Hepatic stellate cell (primary cell): ENCODE data around the gene BECN2.
"Not testable (repeated sequence)": the region's sequence is repeated elsewhere in the genome, so short reads cannot be mapped to it uniquely, and the experiment has no call there.

ENCODE experiments used
- DNase-seq: peaks from one replicate; pipeline ENCODE4 v3.0.0; 2011; ENCODE audit warnings: low spot score

Gene BECN2

DNA sequence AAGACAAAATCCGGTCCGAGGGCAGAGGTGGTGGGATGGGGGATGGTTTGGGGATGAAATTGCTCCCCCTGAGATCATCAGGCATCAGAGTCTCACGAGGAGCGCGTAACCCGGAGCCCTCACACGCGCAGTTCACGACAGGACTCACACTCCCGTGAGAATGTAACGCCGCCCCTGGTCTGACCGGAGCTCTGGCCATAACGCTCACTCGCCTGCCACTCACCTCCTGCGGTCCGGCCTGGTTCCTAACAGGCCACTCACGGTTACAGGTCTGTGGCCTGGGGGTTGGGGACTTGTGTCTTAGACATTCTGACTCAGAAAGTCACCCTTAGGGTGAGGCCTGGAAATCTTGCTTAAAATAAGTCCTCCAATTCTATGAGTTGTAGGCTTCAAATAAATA is 21.5 kb downstream of the BECN2 start:
- DNase-seq: no peak

- no peak for DNase-seq
Observed at GRCh38 chr1:241979926-241980325, 22.4 kb downstream of the BECN2 start.

DNA sequence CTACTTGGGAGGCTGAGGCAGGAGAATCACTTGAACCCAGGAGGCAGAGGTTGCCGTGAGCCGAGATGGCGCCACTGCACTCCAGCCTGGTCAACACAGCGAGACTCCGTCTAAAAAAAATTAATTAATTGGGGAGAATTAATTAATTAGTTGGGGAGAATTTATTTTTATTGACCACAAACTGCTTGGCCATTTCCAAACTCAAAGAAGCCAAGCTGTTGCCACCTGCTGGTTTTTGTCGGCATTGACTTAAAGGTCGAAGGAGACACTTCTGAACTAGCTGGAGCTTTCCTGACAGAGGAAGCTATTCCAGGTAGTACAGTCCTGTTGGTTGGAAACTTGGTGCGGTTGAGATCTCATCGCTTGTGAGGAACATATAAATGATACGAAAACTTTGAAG is 28.2 kb downstream of the BECN2 start:
- DNase-seq: peak; percentile 40

DNA sequence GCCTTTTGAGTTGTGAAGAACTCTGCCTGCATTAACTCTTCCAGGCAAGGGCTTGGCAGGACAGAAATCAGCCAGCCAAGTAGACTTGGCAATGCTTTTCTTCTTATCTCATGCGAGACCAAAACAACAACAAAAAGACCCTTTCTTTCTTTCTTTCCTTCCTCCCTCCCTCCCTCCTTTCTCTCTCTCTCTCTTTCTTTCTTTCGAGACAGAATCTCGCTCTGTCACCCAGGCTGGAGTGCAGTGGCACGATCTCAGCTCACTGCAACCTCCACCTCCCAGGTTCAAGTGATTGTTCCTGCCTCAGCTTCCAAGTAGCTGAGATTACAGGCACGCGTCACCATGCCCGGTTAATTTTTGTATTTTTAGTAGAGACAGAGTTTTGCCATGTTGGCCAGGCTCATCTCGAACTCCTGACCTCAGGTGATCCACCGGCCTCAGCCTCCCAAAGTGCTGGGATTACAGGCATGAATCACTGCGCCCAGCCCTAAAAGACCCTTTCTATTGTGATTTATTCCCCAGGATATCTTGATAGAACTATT is 30.9 kb downstream of the BECN2 start:
- DNase-seq: not testable (repeated sequence)

- DNase-seq: peak; percentile 79
Observed at GRCh38 chr1:241990040-241990439, 32.5 kb downstream of the BECN2 start.

DNA sequence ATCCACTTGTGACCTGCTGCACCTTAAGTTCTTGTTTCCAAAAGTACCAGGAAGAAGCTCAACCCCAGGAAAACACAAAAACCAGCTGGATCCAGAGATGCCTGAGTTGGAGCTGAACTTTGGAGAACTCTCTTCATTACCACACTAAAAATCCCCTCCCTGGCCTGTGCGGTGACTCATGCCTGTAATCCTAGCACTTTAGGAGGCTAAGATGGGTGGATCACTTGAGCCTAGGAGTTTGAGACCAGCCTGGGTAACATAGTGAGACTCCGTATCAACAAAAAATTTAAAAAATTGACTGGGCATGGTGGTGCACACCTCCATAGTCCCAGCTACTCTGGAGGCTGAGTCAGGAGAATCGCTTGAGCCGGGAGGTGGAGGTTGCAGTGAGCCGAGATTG is 35.2 kb downstream of the BECN2 start:
- DNase-seq: no peak

GRCh38 chr1:241994171-241994570 is 36.6 kb downstream of the BECN2 start:
- no peak for DNase-seq

GRCh38 chr1:241997401-241997998 is 39.9 kb downstream of the BECN2 start:
- DNase-seq: no peak

DNA sequence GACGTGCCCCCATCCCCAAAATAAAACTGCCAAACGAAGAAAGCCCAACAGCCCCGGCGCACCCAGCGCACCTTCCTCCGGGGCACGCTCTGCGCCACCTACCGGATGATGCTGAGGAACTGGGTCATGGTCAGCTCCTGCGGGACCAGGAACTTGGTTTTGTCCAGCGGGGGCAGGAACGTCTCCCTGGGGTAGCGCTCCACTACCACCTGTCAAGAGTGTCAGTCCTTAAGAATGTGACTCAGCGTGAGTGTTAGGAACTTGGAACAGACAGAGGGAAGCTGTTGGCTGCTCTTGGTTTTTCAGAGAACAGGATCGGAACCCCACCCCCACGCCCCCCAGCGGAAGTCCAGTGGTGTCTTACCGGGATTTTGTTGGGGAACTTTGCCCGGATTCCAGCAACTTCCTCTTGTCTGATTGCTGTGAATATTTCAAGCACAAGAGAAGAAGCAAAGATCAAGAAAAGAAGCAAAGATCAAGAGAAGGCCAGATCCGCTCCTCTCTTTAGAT is 40.9 kb downstream of the BECN2 start:
- DNase-seq: peak; percentile 78

DNA sequence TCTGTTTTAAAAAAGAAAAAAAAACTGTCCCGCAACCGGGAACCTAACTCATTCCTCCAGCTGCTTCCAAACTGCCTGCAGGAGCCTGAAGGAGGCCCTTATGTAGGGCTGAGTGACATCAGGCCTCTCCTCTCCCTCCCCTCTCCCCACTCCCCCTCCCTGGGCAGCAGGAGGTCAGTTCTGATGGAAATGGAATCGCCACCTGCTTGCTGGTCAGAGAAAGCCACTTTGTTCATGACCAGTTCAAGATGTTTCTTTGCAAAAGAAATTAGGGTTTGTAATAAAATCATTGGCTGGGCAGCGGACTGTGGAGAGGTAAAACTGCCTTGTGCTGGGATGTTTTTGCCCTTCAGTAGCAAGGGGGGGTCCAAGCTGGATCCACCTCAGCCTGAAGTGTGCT is 41.5 kb downstream of the BECN2 start, which contains the start of gene MAP1LC3C:
MAP1LC3C (minus strand) TSS at position 73 of the 400 bp plus-strand sequence. CDS start 90 bp downstream, outside the sequence.
- no peak for DNase-seq

GRCh38 chr1:242000434-242000833 is 42.9 kb downstream of the BECN2 start:
- DNase-seq: no peak

- DNase-seq: no peak
Observed at GRCh38 chr1:242002072-242002471, 44.5 kb downstream of the BECN2 start.

DNA sequence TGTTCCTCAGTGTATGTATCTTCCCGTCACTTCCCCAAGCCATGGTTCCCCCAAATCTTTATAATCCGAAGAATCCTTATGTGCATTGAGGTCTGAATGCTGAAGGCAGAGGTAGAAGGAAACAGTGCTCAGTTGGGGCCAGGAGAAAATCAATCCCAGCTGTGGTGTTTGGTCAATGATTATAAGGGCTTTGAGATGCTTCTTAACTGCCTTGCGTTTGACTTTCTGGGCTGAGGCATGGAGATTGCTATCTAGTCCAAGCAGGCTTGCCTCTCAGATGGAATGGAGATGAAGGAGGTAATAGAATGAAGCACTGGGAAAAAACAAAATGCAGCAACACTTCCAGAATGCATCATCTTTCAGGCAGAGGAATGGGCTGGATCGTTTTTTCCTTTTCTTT is 44.9 kb downstream of the BECN2 start:
- DNase-seq: no peak

GRCh38 chr1:242004751-242005495 is 47.4 kb downstream of the BECN2 start:
- DNase-seq: no peak

GRCh38 chr1:242005866-242006535 is 48.4 kb downstream of the BECN2 start:
- DNase-seq: no peak

GRCh38 chr1:242006976-242007375 is 49.4 kb downstream of the BECN2 start:
- DNase-seq: no peak
